Measurements from ENCODE around the gene HMGXB4.

- no peak for TF ChIP-seq CTCF (IDR thresholded peaks at IDR 0.05; ENCODE audit: low read depth, low read length, poor library complexity, severe bottlenecking)
- TF ChIP-seq EZH2phosphoT487 (IDR thresholded peaks at IDR 0.05; ENCODE audit: borderline replicate concordance, low read length), result no peak
Observed at GRCh38 chr22:35327690-35328471, 70.6 kb downstream of the HMGXB4 start.

Data from DOHH2 (cell line).